ENCODE results near the gene ZFP2.

GRCh38 chr5:178895615-178896571, at the start of gene ZFP2:
- TF ChIP-seq EZH2 (IDR thresholded peaks at IDR 0.05; ENCODE audit: insufficient read depth, low read length): no peak
- TF ChIP-seq CTCF (IDR thresholded peaks at IDR 0.05; ENCODE audit: insufficient read depth, low read depth, low read length): no peak
